CD4-positive, CD25-positive, alpha-beta regulatory T cell (primary cell): ENCODE data around the gene SMOC2. TPM values are rescaled to one million over a fixed set of nuclear protein-coding genes. Genes with fewer than 3 reads are reported as not detected.

Experiments
- ATAC-seq, 2 donors: fragments of 150-1000 bp; cut with Tn5 transposase; one replicate each; pipeline ENCODE4 v1.10.0; 2021; ENCODE audit warnings: low read depth in 2 of 2, moderate number of reproducible peaks in 2 of 2, moderate library complexity in 1 of 2
- DNase-seq, 3 donors: peaks; one replicate each; pipeline versions ENCODE4 v3.0.0 to v3.0.0-alpha.2; 2012 to 2022; ENCODE audit warnings: mixed read lengths in 1 of 3
- H3K27ac ChIP-seq: one replicate; pipeline ENCODE4 v1.7.0; 2013; ENCODE audit warnings: mild to moderate bottlenecking, low read length; ENCODE audit not compliant: insufficient read depth, poor library complexity, severe bottlenecking
- H3K27me3 ChIP-seq: one replicate; pipeline ENCODE4 v1.7.0; 2013; ENCODE audit warnings: low read length; ENCODE audit not compliant: control insufficient read depth, insufficient read depth
- H3K36me3 ChIP-seq: one replicate; pipeline ENCODE4 v1.7.0; 2013; ENCODE audit warnings: mild to moderate bottlenecking, low read length, moderate library complexity; ENCODE audit not compliant: control insufficient read depth, insufficient read depth
- H3K4me1 ChIP-seq: 2 replicates; pipeline ENCODE4 v1.7.0; 2013; ENCODE audit warnings: mild to moderate bottlenecking, low read length; ENCODE audit not compliant: insufficient read depth, control insufficient read depth, poor library complexity, severe bottlenecking
- H3K4me3 ChIP-seq: one replicate; pipeline ENCODE4 v1.7.0; 2013; ENCODE audit warnings: low read depth, mild to moderate bottlenecking, low read length, moderate library complexity
- H3K9me3 ChIP-seq, 2 experiments: 1 replicate in 1 of 2; 2 replicates in 1 of 2; pipeline ENCODE4 v1.7.0; 2013; ENCODE audit warnings: low read length in 2 of 2, mild to moderate bottlenecking in 1 of 2, moderate library complexity in 1 of 2; ENCODE audit not compliant: control insufficient read depth in 2 of 2
- H3K27ac Mint-ChIP-seq, 3 donors: one replicate each; pipeline ENCODE4 v1.8.0; 2020 to 2022; ENCODE audit warnings: mild to moderate bottlenecking in 3 of 3, mixed read lengths in 3 of 3, moderate library complexity in 2 of 3
- H3K27me3 Mint-ChIP-seq: one replicate; pipeline ENCODE4 v1.8.0; 2022; ENCODE audit warnings: mild to moderate bottlenecking, mixed read lengths
- H3K36me3 Mint-ChIP-seq: one replicate; pipeline ENCODE4 v1.8.0; 2020; ENCODE audit warnings: mixed read lengths
- H3K4me1 Mint-ChIP-seq, 4 donors: one replicate each; pipeline ENCODE4 v1.8.0; 2020 to 2022; ENCODE audit warnings: mixed read lengths in 4 of 4, mild to moderate bottlenecking in 1 of 4
- H3K4me3 Mint-ChIP-seq, 4 donors: one replicate each; pipeline ENCODE4 v1.8.0; 2020 to 2022; ENCODE audit warnings: mild to moderate bottlenecking in 4 of 4, mixed read lengths in 4 of 4, moderate library complexity in 3 of 4
- H3K9me3 Mint-ChIP-seq, 7 donors: one replicate each; pipeline ENCODE4 v1.8.0; 2020 to 2022; ENCODE audit warnings: mixed read lengths in 7 of 7, mild to moderate bottlenecking in 3 of 7, moderate library complexity in 2 of 7
- polyA plus RNA-seq, 4 donors: library from polyadenylated mRNA; unstranded; fragments of 300-500 nt; fragmentation: Illumina TruSeq; gene quantifications; one replicate each; pipeline ENCODE4 v1.2.3, GENCODE V29; 2021
- total RNA-seq: library from RNA; stranded (reverse); gene quantifications from one replicate; pipeline ENCODE4 v1.2.3, GENCODE V29; 2022

The SMOC2 gene
- total and polyA plus RNA-seq, 5 donors from 2014 or later = not detected

GRCh38 chr6:168650671-168651111, 209.7 kb downstream of the SMOC2 start:
- ATAC-seq = no peak
- no peak for DNase-seq
- no peaks in the 10 kb centered on the region for H3K27me3 Mint-ChIP-seq
- no peak overlapping the region for H3K27ac ChIP-seq
- no peaks in the 10 kb centered on the region for H3K36me3 ChIP-seq
- H3K4me1 Mint-ChIP-seq = no peaks in the 10 kb centered on the region
- H3K9me3 Mint-ChIP-seq = no peaks in the 10 kb centered on the region
- no peaks in the 10 kb centered on the region for H3K27me3 ChIP-seq
- no peaks in the 10 kb centered on the region for H3K9me3 ChIP-seq
- H3K27ac Mint-ChIP-seq = no peak overlapping the region
- no peak overlapping the region for H3K4me3 ChIP-seq
- no peaks in the 10 kb centered on the region for H3K4me1 ChIP-seq
- H3K36me3 Mint-ChIP-seq = no peaks in the 10 kb centered on the region
- no peak overlapping the region for H3K4me3 Mint-ChIP-seq

DNA sequence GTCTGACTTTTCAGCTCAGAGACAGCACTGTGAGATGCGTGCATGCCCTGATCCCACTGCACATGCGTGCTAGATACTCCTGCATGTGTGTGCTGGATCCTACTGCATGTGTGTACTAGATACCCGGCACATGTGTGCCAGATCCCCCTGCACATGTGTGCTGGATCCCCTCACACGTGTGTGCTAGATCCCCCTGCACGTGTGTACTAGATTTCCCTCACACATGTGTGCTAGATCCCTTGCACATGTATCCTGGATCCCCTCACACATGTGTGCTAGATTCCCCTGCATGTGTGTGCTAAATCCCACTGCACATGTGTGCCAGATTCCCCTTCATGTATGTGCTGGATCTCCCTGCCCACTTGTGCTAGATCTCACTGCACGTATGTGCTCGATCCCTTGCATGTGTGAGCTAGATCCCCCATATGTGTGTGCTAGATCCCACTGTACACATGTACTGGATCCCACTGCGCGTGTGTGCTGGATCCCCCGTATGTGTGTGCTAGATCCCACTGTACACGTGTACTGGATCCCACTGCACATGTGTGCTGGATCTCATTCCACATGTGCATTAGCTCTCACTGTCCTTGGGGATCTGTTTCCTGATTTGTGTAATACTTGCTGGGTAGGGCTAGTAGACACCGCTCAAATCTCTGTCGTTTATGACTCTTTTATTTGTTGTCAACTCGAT, 214.6 kb downstream of the SMOC2 start:
- Histone ChIP-seq H3K4me1 (no peaks in the 10 kb centered on the region), H3K36me3 (no peaks in the 10 kb centered on the region), H3K9me3 (no peaks in the 10 kb centered on the region), H3K27me3 (no peaks in the 10 kb centered on the region), H3K27ac (no peak overlapping the region), H3K4me3 (no peak overlapping the region)
- no peak for DNase-seq
- Mint-ChIP-seq H3K27ac (no peak overlapping the region), H3K9me3 (peaks cover 0 to 15% (median 2%) of the 10 kb centered on the region in 7 donors), H3K36me3 (no peaks in the 10 kb centered on the region), H3K4me1 (no peaks in the 10 kb centered on the region), H3K4me3 (no peak overlapping the region), H3K27me3 (no peaks in the 10 kb centered on the region)
- ATAC-seq = no peak

DNA sequence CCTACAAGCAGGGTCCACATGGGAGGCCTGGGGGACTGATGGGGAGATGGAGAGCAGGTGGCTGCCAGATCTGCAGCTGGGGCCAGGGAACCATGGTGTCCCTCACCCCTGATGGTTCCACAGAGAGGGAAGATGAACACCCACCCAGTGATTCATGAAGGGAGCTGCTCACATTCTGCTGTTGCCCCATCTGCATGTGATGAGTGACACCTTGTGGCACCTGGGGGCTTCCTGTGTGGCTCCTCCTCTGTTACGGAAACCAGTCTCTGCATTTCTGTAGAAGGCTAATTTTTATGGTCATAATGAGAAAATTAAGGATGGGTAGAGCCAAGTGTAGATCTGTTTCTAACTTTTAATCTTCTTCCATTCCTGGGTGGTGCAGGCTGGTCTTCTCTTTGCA, 217.1 kb downstream of the SMOC2 start:
- H3K27me3 ChIP-seq = no peaks in the 10 kb centered on the region
- DNase-seq = no peak
- Mint-ChIP-seq H3K4me1 (no peaks in the 10 kb centered on the region), H3K4me3 (no peak overlapping the region), H3K9me3 (peaks cover 0 to 15% (median 2%) of the 10 kb centered on the region in 7 donors), H3K27me3 (no peaks in the 10 kb centered on the region), H3K36me3 (no peaks in the 10 kb centered on the region), H3K27ac (no peak overlapping the region)
- H3K4me3 ChIP-seq = no peak overlapping the region
- H3K36me3 ChIP-seq = no peaks in the 10 kb centered on the region
- H3K9me3 ChIP-seq = no peaks in the 10 kb centered on the region
- no peak for ATAC-seq
- no peaks in the 10 kb centered on the region for H3K4me1 ChIP-seq
- H3K27ac ChIP-seq = no peak overlapping the region

DNA sequence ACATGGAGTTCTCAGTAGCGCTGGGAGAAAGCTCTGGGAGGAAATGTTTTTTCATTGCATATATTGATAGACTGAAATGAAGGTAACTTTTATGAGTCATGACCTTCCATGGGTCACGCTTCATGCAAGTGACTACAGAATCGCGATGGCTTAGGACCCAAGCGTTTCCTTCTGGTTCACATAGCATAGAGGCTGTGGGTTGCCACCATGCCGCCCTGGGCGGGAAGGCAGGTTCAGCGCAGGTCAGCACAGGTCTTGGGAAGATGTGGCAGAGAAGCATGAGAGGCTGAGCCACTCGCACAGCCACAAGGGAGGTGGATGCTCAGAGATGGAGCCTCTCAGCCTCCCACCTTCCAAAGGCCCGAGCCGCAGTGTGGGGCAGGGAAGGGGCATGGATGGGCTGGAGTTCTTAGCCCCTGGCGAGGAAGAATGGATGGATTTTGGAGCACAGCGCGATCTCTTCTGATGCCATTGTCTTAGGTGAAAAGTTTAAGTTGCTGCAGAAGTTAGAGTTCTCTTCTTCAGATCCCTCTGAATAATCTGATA, 219.5 kb downstream of the SMOC2 start:
- H3K4me1 ChIP-seq = no peaks in the 10 kb centered on the region
- Mint-ChIP-seq H3K4me1 (no peaks in the 10 kb centered on the region), H3K27ac (no peak overlapping the region), H3K27me3 (no peaks in the 10 kb centered on the region), H3K36me3 (no peaks in the 10 kb centered on the region), H3K9me3 (peaks cover 0 to 15% (median 2%) of the 10 kb centered on the region in 7 donors), H3K4me3 (no peak overlapping the region)
- no peak overlapping the region for H3K27ac ChIP-seq
- no peaks in the 10 kb centered on the region for H3K36me3 ChIP-seq
- no peak overlapping the region for H3K4me3 ChIP-seq
- no peak for ATAC-seq
- no peaks in the 10 kb centered on the region for H3K27me3 ChIP-seq
- DNase-seq = no peak
- no peaks in the 10 kb centered on the region for H3K9me3 ChIP-seq

- no peak for ATAC-seq
- H3K4me1 ChIP-seq = no peaks in the 10 kb centered on the region
- H3K4me3 ChIP-seq = no peak overlapping the region
- H3K9me3 ChIP-seq = no peaks in the 10 kb centered on the region
- no peak for DNase-seq
- H3K4me1 Mint-ChIP-seq = no peaks in the 10 kb centered on the region
- H3K27me3 ChIP-seq = no peaks in the 10 kb centered on the region
- H3K27ac Mint-ChIP-seq = no peak overlapping the region
- no peak overlapping the region for H3K4me3 Mint-ChIP-seq
- no peaks in the 10 kb centered on the region for H3K27me3 Mint-ChIP-seq
- no peak overlapping the region for H3K27ac ChIP-seq
- H3K36me3 ChIP-seq = no peaks in the 10 kb centered on the region
- H3K9me3 Mint-ChIP-seq = peaks cover 0 to 11% (median 2%) of the 10 kb centered on the region in 7 donors
- no peaks in the 10 kb centered on the region for H3K36me3 Mint-ChIP-seq
These were observed 221.4 kb downstream of the SMOC2 start for GRCh38 chr6:168662301-168662936.

DNA sequence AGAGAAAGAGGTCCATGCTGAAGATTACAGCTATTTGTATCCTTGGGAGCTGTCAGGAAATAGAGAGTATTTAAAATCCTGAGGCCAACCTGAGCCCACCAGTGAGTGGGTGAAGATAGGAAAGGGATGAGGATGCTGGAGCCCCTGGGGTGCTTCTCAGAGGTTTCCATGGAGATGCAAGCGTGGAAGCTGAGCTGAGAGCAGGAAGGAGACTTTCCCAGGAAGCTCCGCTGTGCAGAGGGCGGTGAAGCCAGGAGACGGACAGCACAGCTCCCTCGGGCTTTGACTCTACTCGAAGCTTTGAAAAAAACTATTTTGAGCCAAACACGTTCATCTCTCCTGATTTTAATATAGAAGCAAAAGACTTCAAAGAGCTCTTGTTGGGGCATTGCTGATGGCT, 222.1 kb downstream of the SMOC2 start:
- no peak for ATAC-seq
- Mint-ChIP-seq H3K27ac (no peak overlapping the region), H3K4me1 (no peaks in the 10 kb centered on the region), H3K36me3 (no peaks in the 10 kb centered on the region), H3K9me3 (peaks cover 0 to 10% (median 2%) of the 10 kb centered on the region in 7 donors), H3K4me3 (no peak overlapping the region), H3K27me3 (no peaks in the 10 kb centered on the region)
- Histone ChIP-seq H3K9me3 (no peaks in the 10 kb centered on the region), H3K27me3 (no peaks in the 10 kb centered on the region), H3K36me3 (no peaks in the 10 kb centered on the region), H3K4me3 (no peak overlapping the region), H3K4me1 (no peaks in the 10 kb centered on the region), H3K27ac (no peak overlapping the region)
- DNase-seq = no peak

- Histone ChIP-seq H3K27ac (no peak overlapping the region), H3K27me3 (no peaks in the 10 kb centered on the region), H3K4me3 (no peak overlapping the region), H3K36me3 (no peaks in the 10 kb centered on the region), H3K4me1 (no peaks in the 10 kb centered on the region), H3K9me3 (no peaks in the 10 kb centered on the region)
- Mint-ChIP-seq H3K27me3 (no peaks in the 10 kb centered on the region), H3K4me1 (no peaks in the 10 kb centered on the region), H3K36me3 (no peaks in the 10 kb centered on the region), H3K27ac (no peak overlapping the region), H3K9me3 (peaks cover 0 to under 1% (median 0%) of the 10 kb centered on the region in 7 donors), H3K4me3 (no peak overlapping the region)
- ATAC-seq = no peak
- DNase-seq = no peak
These were observed 224.0 kb downstream of the SMOC2 start for GRCh38 chr6:168664956-168665355.

DNA sequence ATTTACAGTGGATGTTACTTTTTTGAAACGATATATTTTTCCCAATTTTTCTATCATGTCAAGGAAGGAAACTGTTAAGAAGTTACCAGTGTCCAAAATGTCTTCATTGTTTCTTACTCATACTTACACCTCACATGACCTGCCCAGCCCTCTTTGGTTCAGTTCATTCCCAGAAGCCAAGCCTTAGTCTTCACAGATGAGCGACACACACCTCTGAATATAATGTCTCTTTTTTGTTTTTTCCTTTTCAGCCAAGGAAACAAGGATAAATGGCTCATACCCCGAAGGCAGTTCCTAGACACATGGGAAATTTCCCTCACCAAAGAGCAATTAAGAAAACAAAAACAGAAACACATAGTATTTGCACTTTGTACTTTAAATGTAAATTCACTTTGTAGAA, 225.2 kb downstream of the SMOC2 start:
- no peaks in the 10 kb centered on the region for H3K27me3 Mint-ChIP-seq
- no peaks in the 10 kb centered on the region for H3K36me3 Mint-ChIP-seq
- H3K9me3 ChIP-seq = no peaks in the 10 kb centered on the region
- no peak overlapping the region for H3K4me3 ChIP-seq
- no peaks in the 10 kb centered on the region for H3K27me3 ChIP-seq
- H3K4me1 ChIP-seq = no peaks in the 10 kb centered on the region
- H3K36me3 ChIP-seq = no peaks in the 10 kb centered on the region
- ATAC-seq (no peak), DNase-seq (no peak)
- H3K27ac Mint-ChIP-seq = no peak overlapping the region
- H3K9me3 Mint-ChIP-seq = no peaks in the 10 kb centered on the region
- no peak overlapping the region for H3K4me3 Mint-ChIP-seq
- H3K27ac ChIP-seq = no peak overlapping the region
- no peaks in the 10 kb centered on the region for H3K4me1 Mint-ChIP-seq
